Glutamatergic neuron (in vitro differentiated cells): ENCODE data around the gene CRIM1. TPM values are rescaled to one million over a fixed set of nuclear protein-coding genes. Genes with fewer than 3 reads are reported as not detected.

Experiments
- DNase-seq: peaks from one replicate; pipeline ENCODE4 v3.0.0; 2022
- H3K27ac Mint-ChIP-seq: one replicate; pipeline ENCODE4 v1.8.0; 2020; ENCODE audit warnings: mild to moderate bottlenecking, mixed read lengths, inconsistent platforms; ENCODE audit not compliant: unreplicated experiment
- H3K27me3 Mint-ChIP-seq: one replicate; pipeline ENCODE4 v1.8.0; 2020; ENCODE audit warnings: mild to moderate bottlenecking, moderate library complexity, mixed read lengths, inconsistent platforms; ENCODE audit not compliant: unreplicated experiment
- H3K36me3 Mint-ChIP-seq: one replicate; pipeline ENCODE4 v1.8.0; 2020; ENCODE audit warnings: mild to moderate bottlenecking, mixed read lengths, inconsistent platforms; ENCODE audit not compliant: unreplicated experiment
- H3K4me1 Mint-ChIP-seq: one replicate; pipeline ENCODE4 v1.8.0; 2020; ENCODE audit warnings: mild to moderate bottlenecking, low read depth, mixed read lengths, inconsistent platforms; ENCODE audit not compliant: unreplicated experiment
- H3K4me3 Mint-ChIP-seq: one replicate; pipeline ENCODE4 v1.8.0; 2020; ENCODE audit warnings: mild to moderate bottlenecking, mixed read lengths, inconsistent platforms; ENCODE audit not compliant: unreplicated experiment
- H3K9me3 Mint-ChIP-seq: one replicate; pipeline ENCODE4 v1.8.0; 2020; ENCODE audit warnings: mild to moderate bottlenecking, moderate library complexity, mixed read lengths, inconsistent platforms; ENCODE audit not compliant: unreplicated experiment
- total RNA-seq: library from RNA; stranded (reverse); fragmentation: NEBNext Ultra II Directional; extraction: Animal tissue kit (Norgen Biotek cat#: 25700); gene quantifications from one replicate; pipeline ENCODE4 v1.2.1, GENCODE V29; 2021; ENCODE audit not compliant: unreplicated experiment
- TF ChIP-seq, protein P1 (sequence below): fragments of 200-600 bp; sonication (generic); IDR thresholded peaks from one replicate; pipeline ENCODE4 v1.5.0; 2021; ENCODE audit not compliant: partially characterized antibody, unreplicated experiment

The CRIM1 gene
- total RNA-seq, 1 donor from 2014 or later: 35.7 TPM

DNA sequence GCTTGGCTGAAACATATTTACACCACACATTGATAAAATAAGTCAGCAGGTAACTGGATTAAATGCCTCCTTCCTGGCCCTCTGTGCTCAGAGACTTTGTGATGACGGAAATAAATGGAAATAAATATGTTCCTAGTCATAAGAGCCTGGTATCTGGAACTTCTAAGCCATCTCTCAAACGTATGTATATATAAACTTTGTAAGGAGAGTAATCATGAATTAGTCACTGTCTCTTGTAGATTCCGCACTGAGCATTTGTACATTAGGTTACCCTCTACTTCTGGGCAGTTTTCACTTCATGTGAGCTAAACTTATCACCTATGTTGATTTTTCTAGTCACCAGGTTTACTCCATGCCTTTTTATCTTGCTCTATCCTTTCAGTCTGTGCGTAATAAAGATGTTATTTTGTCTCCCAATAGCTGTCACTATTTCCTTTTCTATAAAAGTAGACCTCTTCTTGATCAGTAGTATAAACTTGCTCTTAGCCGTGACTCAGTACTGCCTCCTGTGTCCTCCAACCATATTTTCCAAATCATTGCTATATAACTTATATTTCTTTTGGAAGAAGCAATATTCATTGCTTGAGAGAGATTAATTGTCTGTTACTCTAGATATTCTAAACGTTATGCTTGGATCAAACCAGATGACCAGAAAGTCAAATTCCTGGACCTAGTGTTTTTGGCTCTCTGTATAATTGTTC is 189.2 kb downstream of the CRIM1 start:
- Mint-ChIP-seq H3K27me3 (no peaks in the 10 kb centered on the region), H3K4me1 (no peaks in the 10 kb centered on the region), H3K27ac (no peak overlapping the region), H3K36me3 (no peaks in the 10 kb centered on the region), H3K9me3 (peaks cover 3% of the 10 kb centered on the region), H3K4me3 (no peak overlapping the region)
- no peak for DNase-seq
- TF ChIP-seq, protein P1, sequence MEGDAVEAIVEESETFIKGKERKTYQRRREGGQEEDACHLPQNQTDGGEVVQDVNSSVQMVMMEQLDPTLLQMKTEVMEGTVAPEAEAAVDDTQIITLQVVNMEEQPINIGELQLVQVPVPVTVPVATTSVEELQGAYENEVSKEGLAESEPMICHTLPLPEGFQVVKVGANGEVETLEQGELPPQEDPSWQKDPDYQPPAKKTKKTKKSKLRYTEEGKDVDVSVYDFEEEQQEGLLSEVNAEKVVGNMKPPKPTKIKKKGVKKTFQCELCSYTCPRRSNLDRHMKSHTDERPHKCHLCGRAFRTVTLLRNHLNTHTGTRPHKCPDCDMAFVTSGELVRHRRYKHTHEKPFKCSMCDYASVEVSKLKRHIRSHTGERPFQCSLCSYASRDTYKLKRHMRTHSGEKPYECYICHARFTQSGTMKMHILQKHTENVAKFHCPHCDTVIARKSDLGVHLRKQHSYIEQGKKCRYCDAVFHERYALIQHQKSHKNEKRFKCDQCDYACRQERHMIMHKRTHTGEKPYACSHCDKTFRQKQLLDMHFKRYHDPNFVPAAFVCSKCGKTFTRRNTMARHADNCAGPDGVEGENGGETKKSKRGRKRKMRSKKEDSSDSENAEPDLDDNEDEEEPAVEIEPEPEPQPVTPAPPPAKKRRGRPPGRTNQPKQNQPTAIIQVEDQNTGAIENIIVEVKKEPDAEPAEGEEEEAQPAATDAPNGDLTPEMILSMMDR: peak; percentile 25

- no peaks in the 10 kb centered on the region for H3K27me3 Mint-ChIP-seq
- no peak for DNase-seq
- H3K9me3 Mint-ChIP-seq: peaks cover 3% of the 10 kb centered on the region
- no peaks in the 10 kb centered on the region for H3K4me1 Mint-ChIP-seq
- no peaks in the 10 kb centered on the region for H3K36me3 Mint-ChIP-seq
- H3K4me3 Mint-ChIP-seq: no peak overlapping the region
- H3K27ac Mint-ChIP-seq: no peak overlapping the region
- TF ChIP-seq, protein P1: no peak
Observed at GRCh38 chr2:36545871-36546416, 190.4 kb downstream of the CRIM1 start.

DNA sequence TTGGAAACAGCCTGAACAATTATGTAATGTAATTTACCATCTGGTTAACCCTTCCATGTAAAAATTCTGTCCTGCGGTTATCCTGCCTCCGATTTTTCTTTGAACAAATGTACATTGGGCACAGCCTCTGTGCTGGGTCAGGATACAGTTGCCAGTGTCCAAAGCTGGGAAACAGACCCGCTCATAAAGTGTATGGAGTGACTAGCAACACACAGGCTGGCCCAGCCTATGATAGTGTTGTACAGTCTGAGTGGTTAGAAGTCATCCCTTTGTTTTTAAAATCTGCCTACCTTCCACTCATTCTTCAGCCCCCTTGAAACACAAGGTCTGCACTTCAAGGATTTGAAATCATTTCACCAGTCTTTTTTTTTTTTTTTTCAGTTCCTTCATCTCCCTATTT is 192.3 kb downstream of the CRIM1 start:
- H3K4me1 Mint-ChIP-seq: no peaks in the 10 kb centered on the region
- TF ChIP-seq, protein P1: no peak
- no peak for DNase-seq
- no peaks in the 10 kb centered on the region for H3K9me3 Mint-ChIP-seq
- H3K36me3 Mint-ChIP-seq: no peaks in the 10 kb centered on the region
- no peak overlapping the region for H3K27ac Mint-ChIP-seq
- H3K4me3 Mint-ChIP-seq: no peak overlapping the region
- no peaks in the 10 kb centered on the region for H3K27me3 Mint-ChIP-seq

DNA sequence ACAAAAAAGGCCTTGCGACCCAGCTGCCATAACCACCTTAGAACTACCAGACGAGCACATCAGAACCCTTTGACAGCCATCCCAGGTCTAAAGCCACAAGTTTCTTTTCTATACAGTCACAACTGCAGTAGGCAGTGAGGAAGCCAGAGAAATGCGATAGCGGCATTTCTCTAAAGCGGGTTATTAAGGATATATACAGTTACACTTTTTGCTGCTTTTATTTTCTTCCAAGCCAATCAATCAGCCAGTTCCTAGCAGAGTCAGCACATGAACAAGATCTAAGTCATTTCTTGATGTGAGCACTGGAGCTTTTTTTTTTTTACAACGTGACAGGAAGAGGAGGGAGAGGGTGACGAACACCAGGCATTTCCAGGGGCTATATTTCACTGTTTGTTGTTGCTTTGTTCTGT is 193.6 kb downstream of the CRIM1 start:
- no peak overlapping the region for H3K4me3 Mint-ChIP-seq
- no peaks in the 10 kb centered on the region for H3K36me3 Mint-ChIP-seq
- TF ChIP-seq, protein P1: no peak
- peaks cover 5% of the 10 kb centered on the region for H3K4me1 Mint-ChIP-seq
- no peak overlapping the region for H3K27ac Mint-ChIP-seq
- DNase-seq: no peak
- no peaks in the 10 kb centered on the region for H3K27me3 Mint-ChIP-seq
- H3K9me3 Mint-ChIP-seq: no peaks in the 10 kb centered on the region

DNA sequence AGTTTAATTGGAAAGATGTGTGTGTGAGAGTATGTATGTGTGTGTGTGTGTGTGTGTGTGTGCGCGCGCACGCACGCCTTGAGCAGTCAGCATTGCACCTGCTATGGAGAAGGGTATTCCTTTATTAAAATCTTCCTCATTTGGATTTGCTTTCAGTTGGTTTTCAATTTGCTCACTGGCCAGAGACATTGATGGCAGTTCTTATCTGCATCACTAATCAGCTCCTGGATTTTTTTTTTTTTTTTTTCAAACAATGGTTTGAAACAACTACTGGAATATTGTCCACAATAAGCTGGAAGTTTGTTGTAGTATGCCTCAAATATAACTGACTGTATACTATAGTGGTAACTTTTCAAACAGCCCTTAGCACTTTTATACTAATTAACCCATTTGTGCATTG is 194.4 kb downstream of the CRIM1 start:
- no peak overlapping the region for H3K27ac Mint-ChIP-seq
- peaks cover 7% of the 10 kb centered on the region for H3K4me1 Mint-ChIP-seq
- H3K4me3 Mint-ChIP-seq: no peak overlapping the region
- H3K36me3 Mint-ChIP-seq: no peaks in the 10 kb centered on the region
- no peaks in the 10 kb centered on the region for H3K27me3 Mint-ChIP-seq
- DNase-seq: no peak
- H3K9me3 Mint-ChIP-seq: no peaks in the 10 kb centered on the region
- TF ChIP-seq, protein P1: no peak
